CD8-positive, alpha-beta memory T cell (primary cell): ENCODE results near the gene R3HDM1. TPM values are rescaled to one million over a fixed set of nuclear protein-coding genes. Genes with fewer than 3 reads are reported as not detected.
A peak's percentile ranks its signal among the peaks of the same experiment; 100 is the strongest.
"Not testable (repeated sequence)": the region's sequence is repeated elsewhere in the genome, so short reads cannot be mapped to it uniquely, and the experiment has no call there.

Source experiments
- CTCF ChIA-PET: fragments of 350-600 bp; sonication (Branson Sonifier 250); formaldehyde crosslinking; loops from one replicate; lab custom pipeline; 2021; ENCODE audit warnings: antibody characterized with exemption; lab: Charles Lee
- POLR2A ChIA-PET: fragments of 350-600 bp; sonication (Branson Sonifier 250); formaldehyde crosslinking; loops from one replicate; lab custom pipeline; 2021; ENCODE audit warnings: antibody characterized with exemption; lab: Charles Lee
- DNase-seq, 5 donors: peaks; one replicate each; pipeline versions ENCODE4 v3.0.0 to v3.0.0-alpha.2; 2020 to 2022; ENCODE audit warnings: mixed read lengths in 1 of 5
- H3K27ac ChIP-seq: one replicate; pipeline ENCODE4 v1.7.0; 2013; ENCODE audit warnings: low read depth, mild to moderate bottlenecking, low read length, moderate library complexity
- H3K27me3 ChIP-seq: 2 replicates; pipeline ENCODE4 v1.7.0; 2013; ENCODE audit warnings: low read length, mild to moderate bottlenecking; ENCODE audit not compliant: insufficient read depth, poor library complexity, severe bottlenecking
- H3K36me3 ChIP-seq: 2 replicates; pipeline ENCODE4 v1.7.0; 2013; ENCODE audit warnings: mild to moderate bottlenecking, low read length, moderate library complexity; ENCODE audit not compliant: insufficient read depth
- H3K4me1 ChIP-seq: 2 replicates; pipeline ENCODE4 v1.7.0; 2013; ENCODE audit warnings: mild to moderate bottlenecking, low read length, moderate library complexity; ENCODE audit not compliant: insufficient read depth
- H3K4me3 ChIP-seq: 2 replicates; pipeline ENCODE4 v1.7.0; 2013; ENCODE audit warnings: mild to moderate bottlenecking, low read length
- H3K9me3 ChIP-seq: 2 replicates; pipeline ENCODE4 v1.7.0; 2013; ENCODE audit warnings: mild to moderate bottlenecking, low read length
- H3K27ac Mint-ChIP-seq, 8 donors: one replicate each; pipeline ENCODE4 v1.8.0; 2020 to 2021; ENCODE audit warnings: mixed read lengths in 8 of 8, mild to moderate bottlenecking in 6 of 8, inconsistent platforms in 3 of 8, moderate library complexity in 3 of 8
- H3K27me3 Mint-ChIP-seq, 2 donors: one replicate each; pipeline ENCODE4 v1.8.0; 2020 to 2021; ENCODE audit warnings: mixed read lengths in 2 of 2, mild to moderate bottlenecking in 1 of 2, moderate library complexity in 1 of 2
- H3K36me3 Mint-ChIP-seq, 3 donors: one replicate each; pipeline ENCODE4 v1.8.0; 2020 to 2021; ENCODE audit warnings: mixed read lengths in 3 of 3, inconsistent platforms in 1 of 3, mild to moderate bottlenecking in 1 of 3
- H3K4me1 Mint-ChIP-seq, 3 donors: one replicate each; pipeline ENCODE4 v1.8.0; 2020 to 2021; ENCODE audit warnings: mixed read lengths in 3 of 3, inconsistent platforms in 1 of 3, mild to moderate bottlenecking in 1 of 3
- H3K4me3 Mint-ChIP-seq, 7 donors: one replicate each; pipeline ENCODE4 v1.8.0; 2020 to 2021; ENCODE audit warnings: mixed read lengths in 7 of 7, mild to moderate bottlenecking in 6 of 7, moderate library complexity in 4 of 7, inconsistent platforms in 2 of 7
- H3K9me3 Mint-ChIP-seq, 5 donors: one replicate each; pipeline ENCODE4 v1.8.0; 2020 to 2022; ENCODE audit warnings: mixed read lengths in 5 of 5, mild to moderate bottlenecking in 3 of 5, moderate library complexity in 2 of 5, inconsistent platforms in 1 of 5
- polyA plus RNA-seq: library from polyadenylated mRNA; unstranded; fragments of 300-500 nt; fragmentation: Illumina TruSeq; gene quantifications from one replicate; pipeline ENCODE4 v1.2.3, GENCODE V29; 2021
- total RNA-seq, 2 experiments: library from RNA; stranded (reverse); gene quantifications; one replicate each; pipeline ENCODE4 v1.2.3, GENCODE V29; 2021

Gene R3HDM1
- total RNA-seq (10 to 100 TPM; 49.7 to 52.6 TPM), polyA plus RNA-seq (21.1 TPM)

GRCh38 chr2:135531231-135532197, at the start of gene R3HDM1:
Gene R3HDM1, plus strand, starts transcription at chr2:135531484. Its CDS starts 73,362 bp downstream, at chr2:135604846.
- Mint-ChIP-seq H3K4me1 (peaks cover 22 to 38% (median 37%) of the 10 kb centered on the region in 3 donors), H3K4me3 (no peak within 1 kb of the TSS), H3K27me3 (no peaks in the 10 kb centered on the region), H3K36me3 (peaks cover 0 to 3% (median 0%) of the 10 kb centered on the region in 3 donors), H3K9me3 (no peaks in the 10 kb centered on the region), H3K27ac (peak within 1 kb of the TSS in 6 of 8 donors; percentile 36 to 92 (median 75))
- H3K9me3 ChIP-seq = no peaks in the 10 kb centered on the region
- H3K27ac ChIP-seq = peak within 1 kb of the TSS; percentile 97
- POLR2A ChIA-PET = interaction anchor here (0.5 to 1.4 kb wide), 12 partner anchors 9 to 613 kb away, joined by 3 to 15 read pairs (median 4); partner anchors contain the start of genes CCNT2 and MCM6
- CTCF ChIA-PET = interaction anchor here (1.1 to 1.8 kb wide), 3 partner anchors 213 to 614 kb away, joined by 3 to 8 read pairs (median 3); no protein-coding TSS in a partner anchor
- no peaks in the 10 kb centered on the region for H3K36me3 ChIP-seq
- peak within 1 kb of the TSS; percentile 98 for H3K4me3 ChIP-seq
- DNase-seq = peak; percentile 89 to 98 (median 97)
- no peaks in the 10 kb centered on the region for H3K27me3 ChIP-seq
- peaks cover 7% of the 10 kb centered on the region for H3K4me1 ChIP-seq

- no peaks in the 10 kb centered on the region for H3K27me3 Mint-ChIP-seq
- Histone ChIP-seq H3K4me3 (no peak overlapping the region), H3K27ac (no peak overlapping the region), H3K4me1 (no peaks in the 10 kb centered on the region), H3K9me3 (no peaks in the 10 kb centered on the region), H3K27me3 (no peaks in the 10 kb centered on the region), H3K36me3 (no peaks in the 10 kb centered on the region)
- peaks cover 0 to 24% (median 2%) of the 10 kb centered on the region in 5 donors for H3K9me3 Mint-ChIP-seq
- DNase-seq = no peak
- ChIA-PET CTCF (no interaction called here), POLR2A (no interaction called here)
- no peak overlapping the region for H3K4me3 Mint-ChIP-seq
- no peaks in the 10 kb centered on the region for H3K4me1 Mint-ChIP-seq
- peaks cover 6 to 46% (median 19%) of the 10 kb centered on the region in 3 donors for H3K36me3 Mint-ChIP-seq
- H3K27ac Mint-ChIP-seq = no peak overlapping the region
Observed at GRCh38 chr2:135485441-135485840, 45.8 kb upstream of the R3HDM1 start.

GRCh38 chr2:135490376-135490775, 40.9 kb upstream of the R3HDM1 start:
- POLR2A ChIA-PET = no interaction called here
- Mint-ChIP-seq H3K27me3 (no peaks in the 10 kb centered on the region), H3K27ac (no peak overlapping the region), H3K4me1 (no peaks in the 10 kb centered on the region), H3K4me3 (no peak overlapping the region), H3K36me3 (peaks cover 5 to 58% (median 17%) of the 10 kb centered on the region in 3 donors), H3K9me3 (peaks cover 0 to 26% (median 6%) of the 10 kb centered on the region in 5 donors)
- no peak overlapping the region for H3K27ac ChIP-seq
- H3K4me3 ChIP-seq = no peak overlapping the region
- H3K9me3 ChIP-seq = no peaks in the 10 kb centered on the region
- no peaks in the 10 kb centered on the region for H3K27me3 ChIP-seq
- H3K4me1 ChIP-seq = no peaks in the 10 kb centered on the region
- no peak for DNase-seq
- CTCF ChIA-PET = no interaction called here
- H3K36me3 ChIP-seq = no peaks in the 10 kb centered on the region

GRCh38 chr2:135494503-135494902, 36.8 kb upstream of the R3HDM1 start:
- CTCF ChIA-PET = no interaction called here
- no peaks in the 10 kb centered on the region for H3K4me1 Mint-ChIP-seq

GRCh38 chr2:135494917-135495316, 36.4 kb upstream of the R3HDM1 start:
- Mint-ChIP-seq H3K4me3 (no peak overlapping the region), H3K27ac (no peak overlapping the region), H3K4me1 (no peaks in the 10 kb centered on the region), H3K36me3 (peaks cover 9 to 48% (median 13%) of the 10 kb centered on the region in 3 donors), H3K27me3 (no peaks in the 10 kb centered on the region), H3K9me3 (peaks cover 17 to 38% (median 22%) of the 10 kb centered on the region in 5 donors)
- CTCF ChIA-PET = no interaction called here
- H3K36me3 ChIP-seq = no peaks in the 10 kb centered on the region
- POLR2A ChIA-PET = no interaction called here
- no peak overlapping the region for H3K4me3 ChIP-seq
- H3K9me3 ChIP-seq = no peaks in the 10 kb centered on the region
- no peaks in the 10 kb centered on the region for H3K27me3 ChIP-seq
- DNase-seq = no peak
- no peaks in the 10 kb centered on the region for H3K4me1 ChIP-seq
- no peak overlapping the region for H3K27ac ChIP-seq

More at GRCh38 chr2:135494503-135494902, 36.8 kb upstream of the R3HDM1 start:
- H3K9me3 Mint-ChIP-seq = peaks cover 13 to 35% (median 22%) of the 10 kb centered on the region in 5 donors
- H3K36me3 ChIP-seq = no peaks in the 10 kb centered on the region
- no peak overlapping the region for H3K4me3 ChIP-seq
- H3K4me3 Mint-ChIP-seq = no peak overlapping the region
- H3K36me3 Mint-ChIP-seq = peaks cover 6 to 49% (median 11%) of the 10 kb centered on the region in 3 donors
- DNase-seq = no peak
- H3K27ac ChIP-seq = no peak overlapping the region
- no peaks in the 10 kb centered on the region for H3K27me3 ChIP-seq
- POLR2A ChIA-PET = no interaction called here
- no peak overlapping the region for H3K27ac Mint-ChIP-seq
- H3K4me1 ChIP-seq = no peaks in the 10 kb centered on the region
- no peaks in the 10 kb centered on the region for H3K27me3 Mint-ChIP-seq
- no peaks in the 10 kb centered on the region for H3K9me3 ChIP-seq

GRCh38 chr2:135498588-135498987, 32.7 kb upstream of the R3HDM1 start:
- H3K27ac Mint-ChIP-seq, H3K36me3 ChIP-seq, H3K4me1 ChIP-seq, H3K27me3 ChIP-seq, H3K4me1 Mint-ChIP-seq, CTCF ChIA-PET, H3K27ac ChIP-seq, H3K27me3 Mint-ChIP-seq, H3K9me3 ChIP-seq, POLR2A ChIA-PET, DNase-seq, H3K4me3 Mint-ChIP-seq, H3K4me3 ChIP-seq: not testable (repeated sequence)
- Mint-ChIP-seq H3K9me3 (peaks cover 17 to 38% (median 22%) of the 10 kb centered on the region in 5 donors), H3K36me3 (peaks cover 17 to 62% (median 33%) of the 10 kb centered on the region in 3 donors)

GRCh38 chr2:135504811-135505210, 26.5 kb upstream of the R3HDM1 start:
- no peaks in the 10 kb centered on the region for H3K4me1 ChIP-seq
- Mint-ChIP-seq H3K4me1 (peaks cover 0 to 3% (median 0%) of the 10 kb centered on the region in 3 donors), H3K4me3 (no peak overlapping the region), H3K27me3 (no peaks in the 10 kb centered on the region), H3K27ac (no peak overlapping the region), H3K9me3 (peaks cover 0 to 11% (median 3%) of the 10 kb centered on the region in 5 donors), H3K36me3 (peaks cover 15 to 48% (median 23%) of the 10 kb centered on the region in 3 donors)
- CTCF ChIA-PET = no interaction called here
- POLR2A ChIA-PET = no interaction called here
- H3K36me3 ChIP-seq = no peaks in the 10 kb centered on the region
- no peak overlapping the region for H3K27ac ChIP-seq
- no peaks in the 10 kb centered on the region for H3K9me3 ChIP-seq
- no peak overlapping the region for H3K4me3 ChIP-seq
- H3K27me3 ChIP-seq = no peaks in the 10 kb centered on the region
- no peak for DNase-seq

GRCh38 chr2:135510577-135510976, 20.7 kb upstream of the R3HDM1 start:
- Histone ChIP-seq H3K9me3 (no peaks in the 10 kb centered on the region), H3K4me1 (no peaks in the 10 kb centered on the region), H3K4me3 (no peak overlapping the region), H3K36me3 (no peaks in the 10 kb centered on the region), H3K27ac (no peak overlapping the region), H3K27me3 (no peaks in the 10 kb centered on the region)
- no peak overlapping the region for H3K27ac Mint-ChIP-seq
- ChIA-PET CTCF (no interaction called here), POLR2A (no interaction called here)
- no peak overlapping the region for H3K4me3 Mint-ChIP-seq
- DNase-seq = no peak
- H3K27me3 Mint-ChIP-seq = no peaks in the 10 kb centered on the region
- H3K9me3 Mint-ChIP-seq = peaks cover 0 to 22% (median 4%) of the 10 kb centered on the region in 5 donors
- H3K36me3 Mint-ChIP-seq = peaks cover 0 to 23% (median 4%) of the 10 kb centered on the region in 3 donors
- H3K4me1 Mint-ChIP-seq = peaks cover 0 to 3% (median 0%) of the 10 kb centered on the region in 3 donors
